HepG2 (cell line): ENCODE results near the gene ADAMTS16. TPM values are rescaled to one million over a fixed set of nuclear protein-coding genes. Genes with fewer than 3 reads are reported as not detected.

Experiments
- ATAC-seq: fragments of 200-7000 bp; cut with Tn5 transposase; 3 replicates; pipeline ENCODE4 v1.9.1; 2020; ENCODE audit warnings: mild to moderate bottlenecking, moderate library complexity
- BruUV-seq: library from RNA; stranded (reverse); fragments of 400-500 nt; replicated peaks from 2 replicates; lab custom pipeline; 2021; lab: Mats Ljungman, UMichigan
- CTCF ChIA-PET: fragments of 300-600 bp; formaldehyde crosslinking; extraction: SDS; loops from one replicate; lab custom pipeline; 2021; ENCODE audit warnings: low total read pairs, inconsistent platforms, low intra/inter-chr PET ratio; lab: Yijun Ruan, JAX
- POLR2A ChIA-PET: fragments of 350-600 bp; sonication (Branson Sonifier 250); formaldehyde crosslinking; loops from one replicate; lab custom pipeline; 2020; ENCODE audit warnings: antibody characterized with exemption, inconsistent platforms; lab: Yijun Ruan, JAX
- DNase-seq: peaks from one replicate; pipeline ENCODE4 v3.0.0-alpha.2; 2015; ENCODE audit warnings: low spot score
- FAIRE-seq: peaks from 3 replicates; lab custom pipeline; 2011; peaks lifted over from hg19 to GRCh38; lab: Jason Lieb, UNC
- H2AFZ ChIP-seq: one replicate; pipeline ENCODE4 v1.6.1; 2011; ENCODE audit warnings: low read length, inconsistent platforms
- H3K27ac ChIP-seq: fragments of 300-600 bp; 3 replicates; pipeline ENCODE4 v1.8.0; 2011; ENCODE audit warnings: mixed run types, mild to moderate bottlenecking, mixed read lengths, low read length, inconsistent platforms; ENCODE audit not compliant: insufficient read depth; ENCODE audit errors: extremely low read length
- H3K27me3 ChIP-seq, 2 experiments: fragments of 200-600 bp in 1 of 2; 2 replicates in 1 of 2; 3 replicates in 1 of 2; pipeline versions ENCODE4 v1.6.0 to v1.8.0; 2011; ENCODE audit warnings: low read length in 2 of 2, mild to moderate bottlenecking in 2 of 2, moderate library complexity in 2 of 2, inconsistent platforms in 1 of 2; ENCODE audit not compliant: insufficient read depth in 2 of 2, control insufficient read depth in 1 of 2
- H3K36me3 ChIP-seq, 2 experiments: fragments of 200-600 bp in 1 of 2; replicated peaks in 1 of 2; 2 replicates in 1 of 2; 3 replicates in 1 of 2; pipeline versions ENCODE4 v1.5.1 to v1.8.0; 2011; ENCODE audit warnings: low read length in 2 of 2, inconsistent platforms in 1 of 2; ENCODE audit not compliant: insufficient read depth in 2 of 2, control insufficient read depth in 1 of 2
- H3K4me1 ChIP-seq: 2 replicates; pipeline ENCODE4 v1.5.1; 2012; ENCODE audit warnings: low read length, inconsistent platforms; ENCODE audit not compliant: insufficient read depth
- H3K4me2 ChIP-seq: 2 replicates; pipeline ENCODE4 v1.6.0; 2011; ENCODE audit warnings: low read depth, low read length, inconsistent platforms
- H3K4me3 ChIP-seq, 3 experiments: fragments of 200-600 bp in 1 of 3; sonication (generic), shearing (Covaris generic) in 1 of 3; replicated peaks in 1 of 3; 2 replicates each; pipeline ENCODE4 v1.5.1; 2011 to 2016; ENCODE audit warnings: low read length in 3 of 3, inconsistent platforms in 2 of 3, low read depth in 2 of 3, mild to moderate bottlenecking in 2 of 3, control low read depth in 1 of 3, mixed read lengths in 1 of 3; ENCODE audit not compliant: insufficient read depth in 1 of 3
- H3K79me2 ChIP-seq: one replicate; pipeline ENCODE4 v1.6.1; 2011; ENCODE audit warnings: low read length, inconsistent platforms; ENCODE audit not compliant: insufficient read depth
- H3K9ac ChIP-seq: 2 replicates; pipeline ENCODE4 v1.6.0; 2011; ENCODE audit warnings: mild to moderate bottlenecking, low read depth, low read length, inconsistent platforms; ENCODE audit not compliant: insufficient read depth
- H3K9me3 ChIP-seq: 2 replicates; pipeline ENCODE4 v1.5.1; 2012; ENCODE audit warnings: mild to moderate bottlenecking, low read length
- H4K20me1 ChIP-seq: 2 replicates; pipeline ENCODE4 v1.6.0; 2011; ENCODE audit warnings: inconsistent platforms, mild to moderate bottlenecking, low read length, moderate library complexity; ENCODE audit not compliant: insufficient read depth
- CBX1 ChIP-seq: IDR thresholded peaks from one replicate; pipeline ENCODE4 v1.6.1; 2016; ENCODE audit warnings: antibody characterized with exemption, low read depth
- DDIT3 ChIP-seq: sonication (generic); formaldehyde crosslinking; IDR thresholded peaks from 2 replicates; pipeline ENCODE4 v1.4.0; 2020; ENCODE audit warnings: mild to moderate bottlenecking, missing genetic modification reagents
- USF2 ChIP-seq, 2 experiments: sonication (generic) in 1 of 2; formaldehyde crosslinking in 1 of 2; IDR thresholded peaks; 2 replicates each; pipeline versions ENCODE4 v1.5.1 to v1.6.1; 2011 to 2020; ENCODE audit warnings: borderline replicate concordance in 1 of 2, low read depth in 1 of 2, low read length in 1 of 2, mild to moderate bottlenecking in 1 of 2, missing genetic modification reagents in 1 of 2, moderate library complexity in 1 of 2
- ZKSCAN8 ChIP-seq: IDR thresholded peaks from 2 replicates; pipeline ENCODE4 v1.6.1; 2016; ENCODE audit warnings: borderline replicate concordance, missing genetic modification reagents, missing compliant biosample characterization
- ZNF407 ChIP-seq: sonication (generic); formaldehyde crosslinking; IDR thresholded peaks from one replicate; pipeline ENCODE4 v1.5.1; 2020; ENCODE audit warnings: mild to moderate bottlenecking, missing genetic modification reagents; ENCODE audit errors: not compliant biosample characterization
- WGBS: methylation state at CpG from one replicate; pipeline ENCODE4 v1.1.6; 2017; ENCODE audit warnings: low lambda C conversion rate; 5-methylcytosine and 5-hydroxymethylcytosine counted together
- in situ Hi-C: cut with HindIII; loops from 2 replicates; pipeline ENCODE4 v1.10.0; 2017; ENCODE audit warnings: low pct_unique_long_range_greater_than_20kb; ENCODE audit not compliant: extremely low pct_ligation_motif_present
- intact Hi-C: fragments of 100-400 bp; cut with micrococcal nuclease; formaldehyde crosslinking; loops from one replicate; pipeline ENCODE4 v1.10.0; 2022; ENCODE audit not compliant: unreplicated experiment
- polyA plus RNA-seq, 8 experiments: library from polyadenylated mRNA; depleted of rRNA in 3 of 8; stranded (reverse) in 7 of 8; unstranded in 1 of 8; fragments of >200 nt; fragmentation: Illumina TruSeq in 4 of 8; extraction: Trizol in 4 of 8; gene quantifications; 2 replicates each; pipeline versions ENCODE4 v1.2.1 to v1.2.3, GENCODE V29; 2011 to 2016; ENCODE audit warnings: low read depth in 4 of 8, missing spikeins in 1 of 8, mixed read lengths in 1 of 8; ENCODE audit not compliant: insufficient read depth in 1 of 8
- total RNA-seq, 5 experiments: library from RNA; depleted of rRNA; stranded (reverse); fragments of >200 nt; fragmentation: Illumina TruSeq; extraction: Trizol; gene quantifications; 2 replicates each; pipeline ENCODE4 v1.2.3, GENCODE V29; 2016; ENCODE audit warnings: low read depth in 1 of 5

Gene ADAMTS16
- total and polyA plus RNA-seq, 2 of the 13 experiments (the other 11 are each of a cell fraction or from before 2014, with no cell fraction given) = 0.02 to 0.03 TPM

- no peaks in the 10 kb centered on the region for H3K79me2 ChIP-seq
- no peaks in the 10 kb centered on the region for H3K4me1 ChIP-seq
- no peak for ATAC-seq
- no peak overlapping the region for H3K9ac ChIP-seq
- H3K27me3 ChIP-seq = peaks cover 0 to 2% of the 10 kb centered on the region in 2 experiments; a peak in 1 of 5 replicates
- no peak overlapping the region for H3K4me2 ChIP-seq
- no peaks in the 10 kb centered on the region for H3K36me3 ChIP-seq
- no peak overlapping the region for H2AFZ ChIP-seq
- TF ChIP-seq CBX1 (no peak), ZKSCAN8 (no peak), DDIT3 (no peak), ZNF407 (CRISPR knock-in tag) (no peak), USF2 (IDR thresholded peaks at IDR 0.05; ENCODE audit: low read depth, low read length) (peak; percentile 35; the same call in 1 of the 2 replicates), USF2 (CRISPR knock-in tag; IDR thresholded peaks at IDR 0.05; ENCODE audit: borderline replicate concordance) (no peak; the same call in 1 of the 2 replicates)
- no peak overlapping the region for H3K4me3 ChIP-seq
- intact Hi-C loops = no loop called here
- 9% methylated on average over 7 of the region's 7 CpGs for WGBS
- ChIA-PET POLR2A (no interaction called here), CTCF (no interaction called here)
- FAIRE-seq = no peak
- no peak overlapping the region for H3K27ac ChIP-seq
- in situ Hi-C loops = loop anchor here (25.0 kb wide), 1 partner anchor 286 kb away; the partner anchor contains the start of gene ICE1
- H3K9me3 ChIP-seq = no peaks in the 10 kb centered on the region
- no peak for DNase-seq
- no peaks in the 10 kb centered on the region for H4K20me1 ChIP-seq
- no TSS peak for BruUV-seq
Observed at GRCh38 chr5:5126444-5126843, 13.7 kb upstream of the ADAMTS16 start.
